Brain microvascular endothelial cell (primary cell): ENCODE results near the gene PNMA6E.
A peak's percentile ranks its signal among the peaks of the same experiment; 100 is the strongest.

Experiments
- DNase-seq: peaks from one replicate; pipeline ENCODE4 v3.0.0-alpha.2; 2020
- H3K27ac ChIP-seq: fragments of 250-450 bp; sonication (Bioruptor Pico); 2 replicates; pipeline ENCODE4 v1.5.1; 2020; ENCODE audit warnings: mild to moderate bottlenecking, moderate library complexity
- H3K27me3 ChIP-seq: fragments of 250-450 bp; sonication (Bioruptor Pico); replicated peaks from 2 replicates; pipeline ENCODE4 v1.5.1; 2020; ENCODE audit warnings: mild to moderate bottlenecking
- H3K36me3 ChIP-seq: fragments of 250-450 bp; sonication (Bioruptor Pico); replicated peaks from 2 replicates; pipeline ENCODE4 v1.5.1; 2020; ENCODE audit warnings: mild to moderate bottlenecking
- H3K4me3 ChIP-seq: 2 replicates; pipeline ENCODE4 v1.5.1; 2011; ENCODE audit warnings: low read depth, mild to moderate bottlenecking, control low read depth, low read length, moderate library complexity
- in situ Hi-C: cut with HindIII; loops from 2 replicates; pipeline ENCODE4 v1.10.0; 2017; ENCODE audit warnings: low sequenced_read_pairs, low pct_ligation_motif_present
- TF ChIP-seq, protein P1 (sequence below): IDR thresholded peaks from 2 replicates; pipeline ENCODE4 v1.5.1; 2011; ENCODE audit warnings: low read depth, mild to moderate bottlenecking, moderate library complexity, low read length, control low read depth, inconsistent platforms; ENCODE audit errors: missing control alignments

PNMA6E gene

DNA sequence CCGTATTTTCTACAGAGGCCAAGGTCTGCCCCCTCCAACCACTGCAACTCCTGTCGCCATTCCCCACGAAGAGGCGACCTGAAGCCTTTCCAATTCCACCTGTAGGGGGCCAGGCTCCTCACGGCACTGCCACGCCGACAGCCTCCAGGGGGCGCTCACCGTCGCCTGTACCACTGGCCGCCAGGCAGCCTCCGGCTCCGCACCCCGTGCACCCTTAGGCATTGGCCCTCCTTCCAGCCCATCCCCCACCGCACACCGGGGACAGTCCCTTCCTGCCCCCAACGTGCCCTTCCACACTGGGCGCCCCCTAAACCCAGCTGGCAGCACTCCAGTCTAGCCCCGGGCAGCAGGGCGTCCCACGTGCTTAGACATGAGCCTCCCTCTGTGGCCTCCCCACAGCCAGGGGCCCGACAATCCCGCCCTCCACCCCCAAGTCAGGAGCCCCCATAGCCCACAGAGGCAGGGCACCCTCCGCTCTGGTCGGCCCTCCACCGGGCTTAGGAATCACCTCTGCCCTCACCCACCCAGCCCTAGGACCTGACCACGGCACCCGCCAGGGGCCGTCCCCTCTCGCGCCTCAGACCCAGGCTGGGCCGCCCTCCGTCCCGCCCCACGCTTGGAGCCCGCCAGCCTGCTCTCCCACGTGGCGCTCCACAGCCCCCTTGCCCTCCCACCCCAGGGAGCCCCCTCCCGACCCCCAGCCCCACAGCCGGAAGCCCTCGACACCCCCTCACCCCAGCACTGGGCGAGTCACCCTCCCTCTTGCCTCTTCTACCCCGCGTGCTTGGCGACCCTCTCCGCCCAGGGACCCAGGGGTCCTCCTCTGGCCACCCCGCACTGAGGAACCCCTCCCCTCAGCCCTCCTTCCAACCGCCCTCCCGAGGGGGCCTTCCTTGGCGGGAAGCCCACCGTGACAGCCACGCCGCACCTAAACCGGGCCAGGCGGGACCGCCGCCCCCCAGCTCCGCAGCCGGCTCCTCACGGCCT lies 711 bp downstream of the PNMA6E start:
- H3K27me3 ChIP-seq: no peaks in the 10 kb centered on the region
- H3K36me3 ChIP-seq: no peaks in the 10 kb centered on the region
- DNase-seq: no peak
- H3K27ac ChIP-seq: no peak overlapping the region
- TF ChIP-seq, protein P1, sequence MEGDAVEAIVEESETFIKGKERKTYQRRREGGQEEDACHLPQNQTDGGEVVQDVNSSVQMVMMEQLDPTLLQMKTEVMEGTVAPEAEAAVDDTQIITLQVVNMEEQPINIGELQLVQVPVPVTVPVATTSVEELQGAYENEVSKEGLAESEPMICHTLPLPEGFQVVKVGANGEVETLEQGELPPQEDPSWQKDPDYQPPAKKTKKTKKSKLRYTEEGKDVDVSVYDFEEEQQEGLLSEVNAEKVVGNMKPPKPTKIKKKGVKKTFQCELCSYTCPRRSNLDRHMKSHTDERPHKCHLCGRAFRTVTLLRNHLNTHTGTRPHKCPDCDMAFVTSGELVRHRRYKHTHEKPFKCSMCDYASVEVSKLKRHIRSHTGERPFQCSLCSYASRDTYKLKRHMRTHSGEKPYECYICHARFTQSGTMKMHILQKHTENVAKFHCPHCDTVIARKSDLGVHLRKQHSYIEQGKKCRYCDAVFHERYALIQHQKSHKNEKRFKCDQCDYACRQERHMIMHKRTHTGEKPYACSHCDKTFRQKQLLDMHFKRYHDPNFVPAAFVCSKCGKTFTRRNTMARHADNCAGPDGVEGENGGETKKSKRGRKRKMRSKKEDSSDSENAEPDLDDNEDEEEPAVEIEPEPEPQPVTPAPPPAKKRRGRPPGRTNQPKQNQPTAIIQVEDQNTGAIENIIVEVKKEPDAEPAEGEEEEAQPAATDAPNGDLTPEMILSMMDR: peak; percentile 80
- in situ Hi-C loops: no loop called here
- H3K4me3 ChIP-seq: no peak overlapping the region

DNA sequence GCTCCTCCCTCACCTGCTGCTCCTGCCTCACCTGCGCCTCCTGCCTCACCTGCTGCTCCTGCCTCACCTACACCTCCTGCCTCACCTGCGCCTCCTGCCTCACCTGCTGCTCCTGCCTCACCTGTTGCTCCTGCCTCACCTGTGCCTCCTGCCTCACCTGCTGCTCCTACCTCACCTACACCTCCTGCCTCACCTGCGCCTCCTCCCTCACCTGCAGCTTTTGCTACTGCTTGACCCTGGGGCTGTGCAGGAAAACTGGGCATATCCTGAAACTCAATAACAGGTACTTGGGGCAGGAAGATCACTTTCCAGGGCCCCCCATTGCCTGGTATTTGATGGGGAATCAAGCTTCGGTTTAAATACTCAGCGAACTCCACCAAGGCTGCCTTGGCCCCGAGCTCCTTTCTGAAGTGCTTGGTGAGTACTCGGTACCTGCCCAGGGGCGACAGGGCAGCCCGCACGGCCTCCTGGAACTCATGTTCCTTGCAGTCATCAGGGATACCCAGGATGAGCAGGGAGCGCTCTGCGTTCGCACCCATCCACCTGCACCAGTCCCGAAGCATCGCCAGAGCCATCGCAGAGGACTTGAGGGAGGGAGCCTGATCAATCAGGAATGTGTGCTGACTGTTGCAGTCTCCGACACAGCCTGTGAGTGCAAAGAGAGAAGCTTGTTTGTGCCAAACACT lies 2.7 kb downstream of the PNMA6E start:
- H3K27me3 ChIP-seq: no peaks in the 10 kb centered on the region
- TF ChIP-seq, protein P1: no peak
- no peak overlapping the region for H3K4me3 ChIP-seq
- no peak for DNase-seq
- in situ Hi-C loops: no loop called here
- H3K27ac ChIP-seq: no peak overlapping the region
- H3K36me3 ChIP-seq: no peaks in the 10 kb centered on the region

- H3K27me3 ChIP-seq: no peaks in the 10 kb centered on the region
- no peak overlapping the region for H3K27ac ChIP-seq
- in situ Hi-C loops: no loop called here
- no peaks in the 10 kb centered on the region for H3K36me3 ChIP-seq
- H3K4me3 ChIP-seq: no peak overlapping the region
- TF ChIP-seq, protein P1: no peak
- no peak for DNase-seq
These were observed 3.7 kb downstream of the PNMA6E start for GRCh38 chrX:153397256-153397960.

GRCh38 chrX:153396320-153397195 lies 4.6 kb downstream of the PNMA6E start:
- Histone ChIP-seq H3K36me3 (no peaks in the 10 kb centered on the region), H3K4me3 (no peak overlapping the region), H3K27me3 (no peaks in the 10 kb centered on the region), H3K27ac (no peak overlapping the region)
- TF ChIP-seq, protein P1: no peak
- in situ Hi-C loops: no loop called here
- DNase-seq: no peak

DNA sequence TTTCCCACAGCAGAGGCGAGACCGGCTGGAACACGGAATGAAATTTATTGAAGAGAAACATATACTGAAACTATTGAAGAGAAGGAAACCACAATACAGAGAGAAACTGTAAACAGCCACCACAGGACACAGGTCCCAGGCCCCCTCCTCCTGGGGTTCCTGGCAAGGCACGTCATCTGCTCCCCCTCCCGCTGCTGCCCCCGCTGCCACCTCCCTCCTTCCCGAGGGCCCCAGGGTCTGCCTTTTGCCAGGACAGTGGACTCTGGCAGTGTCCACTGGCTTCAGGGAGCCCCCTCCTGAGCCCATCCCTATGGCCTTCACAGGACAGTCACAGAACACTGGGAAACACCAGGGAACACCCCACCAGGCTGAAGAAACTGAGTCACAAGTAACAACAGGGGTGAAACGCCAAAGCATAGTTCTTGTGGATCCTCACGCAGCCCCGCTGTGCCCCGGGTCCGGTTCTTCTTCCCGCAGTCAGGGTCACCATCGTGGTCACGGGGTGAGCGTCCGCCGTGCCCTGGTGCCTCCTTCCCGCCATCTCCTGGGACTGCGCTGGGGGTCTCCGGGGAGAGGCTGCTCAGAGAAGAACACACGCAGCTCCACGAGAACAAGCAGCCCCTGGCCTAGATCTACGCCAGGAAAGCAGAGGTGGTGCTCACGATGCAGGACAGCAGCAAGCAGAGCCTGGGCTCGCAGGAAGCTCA lies 5.4 kb downstream of the PNMA6E start:
- no peaks in the 10 kb centered on the region for H3K27me3 ChIP-seq
- in situ Hi-C loops: no loop called here
- H3K27ac ChIP-seq: no peak overlapping the region
- H3K4me3 ChIP-seq: no peak overlapping the region
- TF ChIP-seq, protein P1: no peak
- H3K36me3 ChIP-seq: no peaks in the 10 kb centered on the region
- DNase-seq: no peak
